HepG2 (cell line): Measurements from ENCODE around the gene FAAP100. TPM values are rescaled to one million over a fixed set of nuclear protein-coding genes. Genes with fewer than 3 reads are reported as not detected.

Source experiments
- AKNA ChIP-seq: sonication (generic); formaldehyde crosslinking; IDR thresholded peaks from 2 replicates; pipeline ENCODE4 v1.4.0; 2020; ENCODE audit warnings: missing genetic modification reagents, borderline replicate concordance
- ARNT2 ChIP-seq: sonication (generic); formaldehyde crosslinking; IDR thresholded peaks from 2 replicates; pipeline ENCODE4 v1.8.0; 2022; ENCODE audit warnings: mild to moderate bottlenecking, low read depth, missing genetic modification reagents, moderate library complexity
- CBX5 ChIP-seq: sonication (generic); formaldehyde crosslinking; IDR thresholded peaks from 2 replicates; pipeline ENCODE4 v1.4.0; 2020; ENCODE audit warnings: missing genetic modification reagents, borderline replicate concordance
- NCOA1 ChIP-seq: sonication (generic); formaldehyde crosslinking; IDR thresholded peaks from 2 replicates; pipeline ENCODE4 v1.9.0; 2021; ENCODE audit warnings: missing genetic modification reagents
- NR0B2 ChIP-seq: sonication (generic); formaldehyde crosslinking; IDR thresholded peaks from 2 replicates; pipeline ENCODE4 v1.4.0; 2020; ENCODE audit warnings: mild to moderate bottlenecking, missing genetic modification reagents
- NR2F2 ChIP-seq: IDR thresholded peaks from 2 replicates; pipeline ENCODE4 v1.6.1; 2012; ENCODE audit warnings: low read depth, inconsistent platforms, borderline replicate concordance
- POLR2G ChIP-seq: fragments of 200-400 bp; formaldehyde crosslinking; IDR thresholded peaks from 2 replicates; pipeline ENCODE4 v1.6.1; 2018; ENCODE audit warnings: mild to moderate bottlenecking, low read depth, low read length, moderate library complexity
- RARA ChIP-seq: IDR thresholded peaks from 2 replicates; pipeline ENCODE4 v1.6.1; 2016; ENCODE audit warnings: missing genetic modification reagents, missing compliant biosample characterization
- SKIL ChIP-seq: sonication (generic); formaldehyde crosslinking; IDR thresholded peaks from 2 replicates; pipeline ENCODE4 v1.8.0; 2022; ENCODE audit warnings: missing genetic modification reagents, mild to moderate bottlenecking, moderate library complexity, borderline replicate concordance
- SMAD1 ChIP-seq: sonication (generic); formaldehyde crosslinking; IDR thresholded peaks from 2 replicates; pipeline ENCODE4 v1.4.0; 2020; ENCODE audit warnings: missing genetic modification reagents, low read depth, mild to moderate bottlenecking, borderline replicate concordance
- SP5 ChIP-seq: IDR thresholded peaks from 2 replicates; pipeline ENCODE4 v1.6.1; 2016; ENCODE audit warnings: low read depth, borderline replicate concordance
- STAT5B ChIP-seq: sonication (generic); formaldehyde crosslinking; IDR thresholded peaks from 2 replicates; pipeline ENCODE4 v1.4.0; 2020; ENCODE audit warnings: missing genetic modification reagents
- SUZ12 ChIP-seq: fragments of 150-350 bp; IDR thresholded peaks from 2 replicates; pipeline ENCODE4 v1.6.1; 2014; ENCODE audit warnings: low read depth, low read length
- THAP7 ChIP-seq: sonication (generic); formaldehyde crosslinking; IDR thresholded peaks from 2 replicates; pipeline ENCODE4 v1.8.1; 2023; ENCODE audit warnings: mild to moderate bottlenecking, missing genetic modification reagents
- ZNF296 ChIP-seq: sonication (generic); formaldehyde crosslinking; conservative IDR thresholded peaks from 2 replicates; pipeline ENCODE4 v1.5.0; 2020; ENCODE audit warnings: mild to moderate bottlenecking, missing genetic modification reagents
- ZNF460 ChIP-seq: sonication (generic); formaldehyde crosslinking; IDR thresholded peaks from 2 replicates; pipeline ENCODE4 v1.5.1; 2020; ENCODE audit warnings: missing genetic modification reagents, mild to moderate bottlenecking, borderline replicate concordance
- ZNF639 ChIP-seq: conservative IDR thresholded peaks from 2 replicates; pipeline ENCODE4 v1.6.1; 2018; ENCODE audit warnings: missing genetic modification reagents
- ZNF660 ChIP-seq: sonication (generic); formaldehyde crosslinking; IDR thresholded peaks from 2 replicates; pipeline ENCODE4 v1.5.1; 2020; ENCODE audit warnings: mild to moderate bottlenecking, low read depth, missing genetic modification reagents, borderline replicate concordance
- ZNF670 ChIP-seq: sonication (generic); formaldehyde crosslinking; IDR thresholded peaks from 2 replicates; pipeline ENCODE4 v1.8.0; 2022; ENCODE audit warnings: mild to moderate bottlenecking, missing genetic modification reagents, borderline replicate concordance
- polyA plus RNA-seq, 8 experiments: library from polyadenylated mRNA; depleted of rRNA in 3 of 8; stranded (reverse) in 7 of 8; unstranded in 1 of 8; fragments of >200 nt; fragmentation: Illumina TruSeq in 4 of 8; extraction: Trizol in 4 of 8; gene quantifications; 2 replicates each; pipeline versions ENCODE4 v1.2.1 to v1.2.3, GENCODE V29; 2011 to 2016; ENCODE audit warnings: low read depth in 4 of 8, missing spikeins in 1 of 8, mixed read lengths in 1 of 8; ENCODE audit not compliant: insufficient read depth in 1 of 8
- total RNA-seq, 5 experiments: library from RNA; depleted of rRNA; stranded (reverse); fragments of >200 nt; fragmentation: Illumina TruSeq; extraction: Trizol; gene quantifications; 2 replicates each; pipeline ENCODE4 v1.2.3, GENCODE V29; 2016; ENCODE audit warnings: low read depth in 1 of 5

The FAAP100 gene
- total and polyA plus RNA-seq, 2 of the 13 experiments (the other 11 are each of a cell fraction or from before 2014, with no cell fraction given) = 7.6 to 20.8 TPM

GRCh38 chr17:81512562-81513371, 39.4 kb downstream of the FAAP100 start, which contains the start of gene ACTG1 (continued):
- TF ChIP-seq NCOA1 (CRISPR knock-in tag) (no peak), THAP7 (CRISPR knock-in tag) (peak; percentile 7; the same call in 1 of the 2 replicates), ZNF296 (no peak), SUZ12 (no peak), ZNF460 (no peak), NR0B2 (CRISPR knock-in tag) (no peak; the same call in 1 of the 2 replicates), SMAD1 (CRISPR knock-in tag) (no peak; the same call in 1 of the 2 replicates), POLR2G (peak; percentile 99), ZNF660 (no peak), NR2F2 (peak; percentile 53; the same call in 1 of the 2 replicates), RARA (CRISPR knock-in tag) (peak; percentile 39; the same call in 1 of the 2 replicates), ARNT2 (CRISPR knock-in tag) (peak; percentile 67; the same call in 1 of the 2 replicates), SKIL (no peak), AKNA (CRISPR knock-in tag) (peak; percentile 55; the same call in 1 of the 2 replicates), ZNF639 (CRISPR knock-in tag) (peak; percentile 1), CBX5 (CRISPR knock-in tag) (0 out of 2 replicates have a peak, but pooled peaks have one; percentile 36), SP5 (CRISPR knock-in tag) (no peak), STAT5B (peak; percentile 55; the same call in 1 of the 2 replicates), ZNF670 (CRISPR knock-in tag) (peak; percentile 83; the same call in 1 of the 2 replicates)
